ENCODE measurements around the gene TNFSF12.
A peak's percentile ranks its signal among the peaks of the same experiment; 100 is the strongest.

Gene TNFSF12

DNA sequence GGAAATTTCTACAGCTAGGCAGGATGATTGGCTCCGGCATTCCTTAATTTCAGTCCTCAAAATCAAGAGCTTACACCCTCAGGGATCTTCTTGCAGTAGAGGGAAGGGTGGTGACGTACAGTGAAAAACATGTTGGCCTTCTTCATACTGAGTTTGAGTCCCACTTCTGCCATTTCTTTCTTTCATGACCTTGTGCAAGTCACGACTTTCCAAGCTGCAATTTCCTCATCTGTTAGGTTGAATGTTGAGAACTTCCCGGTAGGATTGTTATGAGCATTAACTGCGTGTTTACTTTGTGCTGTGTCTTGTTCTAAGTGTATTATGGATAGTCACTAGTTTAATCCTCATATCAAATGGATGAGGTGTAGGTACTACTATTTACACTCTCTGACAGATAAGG lies 20.7 kb downstream of the TNFSF12 start:
- TF ChIP-seq, protein P1, sequence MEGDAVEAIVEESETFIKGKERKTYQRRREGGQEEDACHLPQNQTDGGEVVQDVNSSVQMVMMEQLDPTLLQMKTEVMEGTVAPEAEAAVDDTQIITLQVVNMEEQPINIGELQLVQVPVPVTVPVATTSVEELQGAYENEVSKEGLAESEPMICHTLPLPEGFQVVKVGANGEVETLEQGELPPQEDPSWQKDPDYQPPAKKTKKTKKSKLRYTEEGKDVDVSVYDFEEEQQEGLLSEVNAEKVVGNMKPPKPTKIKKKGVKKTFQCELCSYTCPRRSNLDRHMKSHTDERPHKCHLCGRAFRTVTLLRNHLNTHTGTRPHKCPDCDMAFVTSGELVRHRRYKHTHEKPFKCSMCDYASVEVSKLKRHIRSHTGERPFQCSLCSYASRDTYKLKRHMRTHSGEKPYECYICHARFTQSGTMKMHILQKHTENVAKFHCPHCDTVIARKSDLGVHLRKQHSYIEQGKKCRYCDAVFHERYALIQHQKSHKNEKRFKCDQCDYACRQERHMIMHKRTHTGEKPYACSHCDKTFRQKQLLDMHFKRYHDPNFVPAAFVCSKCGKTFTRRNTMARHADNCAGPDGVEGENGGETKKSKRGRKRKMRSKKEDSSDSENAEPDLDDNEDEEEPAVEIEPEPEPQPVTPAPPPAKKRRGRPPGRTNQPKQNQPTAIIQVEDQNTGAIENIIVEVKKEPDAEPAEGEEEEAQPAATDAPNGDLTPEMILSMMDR (IDR thresholded peaks at IDR 0.05; ENCODE audit: insufficient read depth, low read length, missing control alignments) = no peak
- POLR2A ChIA-PET = no interaction called here
- CTCF ChIA-PET = interaction anchor here (0.7 to 4.7 kb wide), 2 partner anchors 9 to 273 kb away, joined by 3 to 54 read pairs; partner anchors contain the start of gene SENP3
- DNase-seq (ENCODE audit: low read depth, low spot score) = no peak
- no peak overlapping the region for H3K4me3 ChIP-seq (ENCODE audit: low read depth, low read length)

DNA sequence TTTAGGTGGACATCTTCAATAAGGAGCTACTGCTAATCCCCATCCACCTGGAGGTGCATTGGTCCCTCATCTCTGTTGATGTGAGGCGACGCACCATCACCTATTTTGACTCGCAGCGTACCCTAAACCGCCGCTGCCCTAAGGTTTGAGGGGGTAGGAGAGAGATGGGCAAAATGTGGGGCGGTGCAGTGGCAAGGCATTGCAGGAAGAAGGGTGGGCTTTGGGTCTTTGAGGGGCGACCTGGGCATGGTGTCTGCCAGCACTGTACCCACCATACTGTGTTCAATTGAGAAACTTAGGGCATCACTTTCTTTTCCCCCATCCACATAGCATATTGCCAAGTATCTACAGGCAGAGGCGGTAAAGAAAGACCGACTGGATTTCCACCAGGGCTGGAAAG lies 21.5 kb downstream of the TNFSF12 start:
- POLR2A ChIA-PET = no interaction called here
- TF ChIP-seq, protein P1 (IDR thresholded peaks at IDR 0.05; ENCODE audit: insufficient read depth, low read length, missing control alignments) = no peak
- no peak for DNase-seq (ENCODE audit: low read depth, low spot score)
- CTCF ChIA-PET = interaction anchor here (1.1 to 4.7 kb wide), 2 partner anchors 9 to 118 kb away, joined by 4 to 54 read pairs; partner anchors contain the start of genes SENP3 and WRAP53
- no peak overlapping the region for H3K4me3 ChIP-seq (ENCODE audit: low read depth, low read length)

DNA sequence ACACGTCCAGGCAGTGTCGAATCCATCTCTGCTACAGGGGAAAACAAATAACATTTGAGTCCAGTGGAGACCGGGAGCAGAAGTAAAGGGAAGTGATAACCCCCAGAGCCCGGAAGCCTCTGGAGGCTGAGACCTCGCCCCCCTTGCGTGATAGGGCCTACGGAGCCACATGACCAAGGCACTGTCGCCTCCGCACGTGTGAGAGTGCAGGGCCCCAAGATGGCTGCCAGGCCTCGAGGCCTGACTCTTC lies 23.4 kb downstream of the TNFSF12 start:
- POLR2A ChIA-PET = interaction anchor here (0.6 to 3.4 kb wide), 5 partner anchors 11 to 616 kb away, joined by 3 to 45 read pairs (median 13); partner anchors contain the start of genes MPDU1, SENP3, TP53 and WRAP53
- CTCF ChIA-PET = interaction anchor here (1.0 to 4.7 kb wide), 2 partner anchors 11 to 60 kb away, joined by 3 to 54 read pairs; partner anchors contain the start of gene SENP3
- DNase-seq (ENCODE audit: low read depth, low spot score) = peak; percentile 97
- H3K4me3 ChIP-seq (ENCODE audit: low read depth, low read length) = peak overlapping the region; percentile 72
- TF ChIP-seq, protein P1 (IDR thresholded peaks at IDR 0.05; ENCODE audit: insufficient read depth, low read length, missing control alignments) = no peak

DNA sequence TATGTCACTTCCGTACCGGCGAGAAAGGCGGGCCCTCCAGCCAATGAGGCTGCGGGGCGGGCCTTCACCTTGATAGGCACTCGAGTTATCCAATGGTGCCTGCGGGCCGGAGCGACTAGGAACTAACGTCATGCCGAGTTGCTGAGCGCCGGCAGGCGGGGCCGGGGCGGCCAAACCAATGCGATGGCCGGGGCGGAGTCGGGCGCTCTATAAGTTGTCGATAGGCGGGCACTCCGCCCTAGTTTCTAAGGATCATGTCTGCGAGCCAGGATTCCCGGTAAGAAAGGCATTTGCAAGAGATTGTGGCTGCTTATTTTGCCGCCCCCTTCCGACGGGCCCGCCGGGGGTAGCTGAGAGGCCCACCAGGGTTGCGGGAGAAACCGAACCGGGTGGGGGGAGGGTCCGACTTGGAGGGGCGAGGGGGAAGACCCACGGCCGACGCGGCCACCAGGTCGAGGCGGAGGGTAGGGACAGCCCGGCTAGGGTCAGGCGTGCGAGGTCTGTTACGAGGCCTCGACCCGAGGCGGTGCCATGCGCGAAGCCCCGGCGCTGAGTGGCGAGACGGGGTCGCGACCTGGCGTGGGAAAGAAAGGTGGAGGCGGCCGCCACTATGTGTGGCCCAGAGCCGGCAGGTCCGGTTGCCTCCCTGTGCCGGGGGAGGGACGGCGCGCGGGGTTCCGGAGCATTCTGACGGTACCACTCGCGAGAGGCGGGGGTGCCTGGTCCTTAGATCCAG lies 23.9 kb downstream of the TNFSF12 start:
- TF ChIP-seq, protein P1 (IDR thresholded peaks at IDR 0.05; ENCODE audit: insufficient read depth, low read length, missing control alignments) = no peak
- POLR2A ChIA-PET = interaction anchor here (0.6 to 3.4 kb wide), 9 partner anchors 11 to 616 kb away, joined by 3 to 45 read pairs (median 6); partner anchors contain the start of genes MPDU1, SENP3, TP53 and WRAP53
- no peak for DNase-seq (ENCODE audit: low read depth, low spot score)
- H3K4me3 ChIP-seq (ENCODE audit: low read depth, low read length) = peak overlapping the region; percentile 100
- CTCF ChIA-PET = interaction anchor here (1.0 to 4.7 kb wide), 4 partner anchors 12 to 60 kb away, joined by 3 to 54 read pairs (median 12); partner anchors contain the start of genes SENP3 and SOX15

DNA sequence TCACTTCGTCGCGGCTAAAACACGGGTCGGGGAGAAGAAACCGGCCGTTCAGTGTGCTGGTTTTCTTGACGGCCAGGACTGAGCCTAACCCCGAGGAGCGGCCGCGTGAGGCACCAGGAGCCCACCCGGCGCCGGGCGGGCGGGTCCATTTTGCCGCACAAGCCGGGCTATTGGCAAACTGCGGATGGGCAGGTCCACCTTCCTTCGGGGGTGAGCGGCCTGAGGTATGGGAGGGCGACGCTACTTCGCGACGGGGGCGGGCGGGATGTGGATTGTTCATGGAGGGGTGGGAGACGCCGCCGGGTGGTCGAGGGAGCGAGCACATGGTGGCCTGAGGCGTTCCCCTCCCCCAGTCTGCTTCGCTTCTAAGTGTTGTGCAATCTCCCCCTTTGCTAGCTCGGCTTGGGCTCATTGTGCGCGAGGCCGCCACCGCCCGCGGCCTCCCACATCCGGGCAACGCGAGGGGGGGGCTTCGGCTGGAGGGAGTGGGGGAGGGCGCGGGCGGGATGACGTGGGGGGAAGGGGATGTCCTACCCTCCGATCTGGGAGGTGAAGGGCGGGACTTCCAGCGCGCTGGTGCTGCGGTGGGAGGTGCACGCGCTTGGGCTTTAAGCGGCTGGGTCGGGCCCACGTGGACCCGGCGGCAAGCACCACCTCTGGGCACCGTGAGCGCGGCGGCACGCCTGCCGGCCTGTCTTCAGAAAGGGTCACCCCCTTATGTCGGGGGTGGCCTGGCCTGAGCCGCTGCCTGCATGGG lies 24.6 kb downstream of the TNFSF12 start:
- peak; percentile 37 for DNase-seq (ENCODE audit: low read depth, low spot score)
- TF ChIP-seq, protein P1 (IDR thresholded peaks at IDR 0.05; ENCODE audit: insufficient read depth, low read length, missing control alignments) = no peak
- CTCF ChIA-PET = interaction anchor here (1.0 to 3.9 kb wide), 6 partner anchors 12 to 114 kb away, joined by 5 to 34 read pairs (median 14); partner anchors contain the start of genes SENP3, SOX15, TP53 and WRAP53
- POLR2A ChIA-PET = interaction anchor here (0.6 to 3.4 kb wide), 11 partner anchors 10 to 231 kb away, joined by 3 to 45 read pairs (median 6); partner anchors contain the start of genes MPDU1, POLR2A, SENP3 and TP53
- peak overlapping the region; percentile 100 for H3K4me3 ChIP-seq (ENCODE audit: low read depth, low read length)

All from AG04449 (cell line).